Stomach (tissue), 4 donors: ENCODE results near the gene MOB3C.

Experiments
- CTCF ChIP-seq, 7 experiments: fragments of 450-650 bp in 4 of 7; fragments of 200-600 bp in 3 of 7; sonication (generic) in 3 of 7; IDR thresholded peaks; one replicate each; pipeline ENCODE4 v1.5.1; 2016 to 2019; ENCODE audit warnings: antibody characterized with exemption in 7 of 7, control low read depth in 2 of 7, mild to moderate bottlenecking in 1 of 7
- POLR2A ChIP-seq, 4 donors: fragments of 450-650 bp; IDR thresholded peaks; one replicate each; pipeline ENCODE4 v1.6.1; 2016; ENCODE audit warnings: antibody characterized with exemption in 4 of 4, control low read depth in 2 of 4, mild to moderate bottlenecking in 1 of 4, moderate library complexity in 1 of 4
- POLR2AphosphoS5 ChIP-seq, 3 donors: sonication (generic); formaldehyde crosslinking; IDR thresholded peaks; one replicate each; pipeline ENCODE4 v1.6.1; 2016; ENCODE audit warnings: antibody characterized with exemption in 3 of 3

GRCh38 chr1:46619656-46620258 lies 3.1 kb upstream of the MOB3C start:
- no peak for TF ChIP-seq CTCF (IDR thresholded peaks at IDR 0.05)
- TF ChIP-seq POLR2AphosphoS5 (IDR thresholded peaks at IDR 0.05): no peak
- no peak for TF ChIP-seq POLR2A (IDR thresholded peaks at IDR 0.05)
